Endothelial cell of umbilical vein (primary cell): ENCODE results near the gene KDM3B. TPM values are rescaled to one million over a fixed set of nuclear protein-coding genes. Genes with fewer than 3 reads are reported as not detected.

ENCODE experiments used
- BruUV-seq: library from RNA; stranded (reverse); fragments of 400-500 nt; replicated peaks from 2 replicates; lab custom pipeline; 2021; lab: Mats Ljungman, UMichigan
- CTCF ChIA-PET: fragments of 300-600, 350-600 bp; sonication (Branson Sonifier 250); formaldehyde crosslinking; loops from one replicate; lab custom pipeline; 2021; ENCODE audit warnings: antibody characterized with exemption, inconsistent platforms; lab: Charles Lee
- POLR2A ChIA-PET: fragments of 300-600, 350-600 bp; sonication (Branson Sonifier 250); formaldehyde crosslinking; loops from one replicate; lab custom pipeline; 2021; ENCODE audit warnings: antibody characterized with exemption, inconsistent platforms; lab: Charles Lee
- DNase-seq: peaks from one replicate; pipeline ENCODE4 v3.0.0-alpha.2; 2011; ENCODE audit warnings: low read depth, low spot score
- FAIRE-seq: peaks from 2 replicates; lab custom pipeline; 2011; peaks lifted over from hg19 to GRCh38; lab: Jason Lieb, UNC
- H2AFZ ChIP-seq: 2 replicates; pipeline ENCODE4 v1.6.0; 2012; ENCODE audit warnings: low read depth, low read length, control low read depth, inconsistent platforms
- H3K27ac ChIP-seq: 2 replicates; pipeline ENCODE4 v1.5.1; 2011; ENCODE audit warnings: low read depth, mild to moderate bottlenecking, control low read depth, low read length, moderate library complexity; ENCODE audit not compliant: insufficient read depth
- H3K27me3 ChIP-seq, 2 experiments: 2 replicates each; pipeline versions ENCODE4 v1.6.0 to v1.6.1; 2011; ENCODE audit warnings: low read length in 2 of 2, mixed read lengths in 1 of 2; ENCODE audit not compliant: control insufficient read depth in 2 of 2, insufficient read depth in 2 of 2
- H3K36me3 ChIP-seq, 2 experiments: 2 replicates in 1 of 2; 3 replicates in 1 of 2; pipeline ENCODE4 v1.5.1; 2011; ENCODE audit warnings: low read length in 2 of 2, mild to moderate bottlenecking in 1 of 2, moderate library complexity in 1 of 2; ENCODE audit not compliant: control insufficient read depth in 2 of 2, insufficient read depth in 2 of 2; ENCODE audit errors: extremely low read depth in 1 of 2
- H3K4me1 ChIP-seq: 3 replicates; pipeline ENCODE4 v1.5.1; 2011; ENCODE audit warnings: mild to moderate bottlenecking, low read length; ENCODE audit not compliant: control insufficient read depth, insufficient read depth; ENCODE audit errors: extremely low read depth
- H3K4me2 ChIP-seq: 2 replicates; pipeline ENCODE4 v1.6.1; 2011; ENCODE audit warnings: low read length, control low read depth, mixed read lengths; ENCODE audit not compliant: insufficient read depth
- H3K4me3 ChIP-seq, 3 experiments: fragments of 200-600 bp in 1 of 3; sonication (generic), shearing (Covaris generic) in 1 of 3; replicated peaks in 1 of 3; 2 replicates each; pipeline ENCODE4 v1.5.1; 2011 to 2016; ENCODE audit warnings: control low read depth in 3 of 3, low read length in 3 of 3, mild to moderate bottlenecking in 2 of 3, inconsistent platforms in 1 of 3, low read depth in 1 of 3, moderate library complexity in 1 of 3; ENCODE audit not compliant: insufficient read depth in 1 of 3
- H3K79me2 ChIP-seq: 2 replicates; pipeline ENCODE4 v1.6.0; 2012; ENCODE audit warnings: low read length, inconsistent platforms; ENCODE audit not compliant: control insufficient read depth, insufficient read depth
- H3K9ac ChIP-seq: replicated peaks from 2 replicates; pipeline ENCODE3; 2011; ENCODE audit warnings: low read length, control low read depth; ENCODE audit not compliant: insufficient read depth; ENCODE audit errors: extremely low read depth
- H3K9me1 ChIP-seq: replicated peaks from 3 replicates; pipeline ENCODE4 v1.6.0; 2011; ENCODE audit warnings: mild to moderate bottlenecking, low read length; ENCODE audit not compliant: control insufficient read depth, insufficient read depth; ENCODE audit errors: extremely low read depth
- H3K9me3 ChIP-seq: replicated peaks from 2 replicates; pipeline ENCODE4 v1.5.1; 2012; ENCODE audit warnings: low read length, inconsistent platforms; ENCODE audit not compliant: control insufficient read depth, insufficient read depth
- H4K20me1 ChIP-seq: replicated peaks from 2 replicates; pipeline ENCODE3; 2011; ENCODE audit warnings: mild to moderate bottlenecking, low read length; ENCODE audit not compliant: control insufficient read depth, insufficient read depth; ENCODE audit errors: extremely low read depth
- EZH2 ChIP-seq: IDR thresholded peaks from 2 replicates; pipeline ENCODE4 v1.6.1; 2012; ENCODE audit warnings: borderline replicate concordance, low read depth, mild to moderate bottlenecking, moderate library complexity, low read length, inconsistent platforms; ENCODE audit not compliant: severe bottlenecking
- FOS ChIP-seq: IDR thresholded peaks from 2 replicates; pipeline ENCODE4 v1.6.1; 2011; ENCODE audit warnings: mild to moderate bottlenecking, low read length, moderate library complexity, borderline replicate concordance; ENCODE audit not compliant: insufficient read depth
- GATA2 ChIP-seq: IDR thresholded peaks from 2 replicates; pipeline ENCODE4 v1.7.0; 2011; ENCODE audit warnings: low read depth, mild to moderate bottlenecking, moderate library complexity, mixed read lengths, low read length; ENCODE audit not compliant: insufficient read length, insufficient read depth
- JUN ChIP-seq: IDR thresholded peaks from 2 replicates; pipeline ENCODE4 v1.6.1; 2011; ENCODE audit warnings: borderline replicate concordance, low read depth; ENCODE audit not compliant: insufficient read length, insufficient read depth
- MYC ChIP-seq: IDR thresholded peaks from one replicate; pipeline ENCODE4 v1.6.1; 2011; ENCODE audit warnings: mild to moderate bottlenecking, low read depth, low read length
- POLR2A ChIP-seq: IDR thresholded peaks from 2 replicates; pipeline ENCODE4 v1.6.1; 2012; ENCODE audit warnings: low read depth, mild to moderate bottlenecking, control low read depth, low read length
- POLR2AphosphoS5 ChIP-seq: IDR thresholded peaks from 2 replicates; pipeline ENCODE4 v1.6.1; 2012; ENCODE audit warnings: low read depth, mild to moderate bottlenecking, control low read depth, low read length, moderate library complexity; ENCODE audit not compliant: insufficient read depth
- dilution Hi-C: fragments of 300-500 bp; cut with MboI; formaldehyde crosslinking; loops from one replicate; pipeline ENCODE4 v1.15.0; 2019; ENCODE audit warnings: low sequenced_read_pairs; ENCODE audit not compliant: extremely low pct_ligation_motif_present
- intact Hi-C: fragments of 100-400 bp; cut with micrococcal nuclease; formaldehyde crosslinking; loops from one replicate; pipeline ENCODE4 v1.10.0; 2022
- polyA plus RNA-seq, 4 experiments: library from polyadenylated mRNA; depleted of rRNA in 3 of 4; stranded (reverse) in 3 of 4; unstranded in 1 of 4; fragments of >200 nt; gene quantifications; 2 replicates each; pipeline versions ENCODE4 v1.2.1 to v1.2.3, GENCODE V29; 2011 to 2012; ENCODE audit warnings: missing spikeins in 1 of 4
- total RNA-seq: library from RNA; stranded (reverse); gene quantifications from 2 replicates; pipeline ENCODE4 v1.2.3, GENCODE V29; 2021
- TF ChIP-seq, protein P1 (sequence below), 2 donors: IDR thresholded peaks; 1 replicate in 1 of 2; 2 replicates in 1 of 2; pipeline ENCODE4 v1.5.1; 2011; ENCODE audit warnings: low read length in 2 of 2, mild to moderate bottlenecking in 2 of 2, moderate library complexity in 2 of 2, control low read depth in 1 of 2, inconsistent platforms in 1 of 2, low read depth in 1 of 2; ENCODE audit not compliant: insufficient read depth in 1 of 2; ENCODE audit errors: extremely low read depth in 1 of 2
- TF ChIP-seq, protein P2 (sequence below): IDR thresholded peaks from 2 replicates; pipeline ENCODE4 v1.6.1; 2011; ENCODE audit not compliant: insufficient read depth, insufficient read length

Gene KDM3B
- total and polyA plus RNA-seq, 2 donors (not counting 3 experiments of a cell fraction or from before 2014, with no cell fraction given) = 19.0 to 55.7 TPM

DNA sequence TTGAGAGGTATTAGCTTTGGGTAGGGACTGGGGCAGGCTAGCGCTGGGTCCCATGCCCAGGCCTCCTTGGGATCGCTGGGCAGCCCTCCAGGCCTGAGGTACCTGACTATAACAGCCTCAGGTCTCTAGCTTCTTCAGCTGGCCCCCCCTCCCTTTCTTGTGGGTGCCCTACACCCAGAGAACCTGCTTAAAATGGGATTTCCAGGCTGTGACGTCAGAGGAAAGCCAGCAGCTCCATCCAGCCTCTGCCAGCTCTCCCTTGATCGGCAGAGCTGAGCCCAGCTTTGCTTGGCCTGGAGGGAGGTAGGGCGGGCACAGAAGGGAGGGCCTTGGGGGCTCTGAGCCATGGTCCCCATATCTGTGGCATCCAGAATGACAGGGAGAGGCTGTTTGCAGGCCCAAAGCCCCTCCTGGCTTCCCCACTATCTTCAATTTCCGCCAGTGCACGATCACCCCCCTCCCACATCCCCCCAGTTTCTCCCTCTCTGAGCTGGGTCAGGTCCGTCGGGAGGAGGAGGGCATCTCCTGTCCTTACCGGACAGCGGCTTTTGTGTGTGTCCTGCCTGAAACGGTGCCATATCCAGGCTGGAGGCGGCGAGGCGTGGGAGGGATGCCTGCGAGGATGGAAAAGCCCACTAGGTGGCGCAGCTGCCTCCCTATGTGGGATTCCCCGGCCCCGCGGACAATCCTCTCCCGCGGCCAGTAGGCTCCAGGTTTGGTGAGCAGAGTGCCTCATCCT lies 97.2 kb downstream of the KDM3B start:
- H3K4me3 ChIP-seq = no peak overlapping the region
- H3K4me1 ChIP-seq = no peaks in the 10 kb centered on the region
- dilution Hi-C loops = no loop called here
- no peaks in the 10 kb centered on the region for H3K9me1 ChIP-seq
- H3K27me3 ChIP-seq = no peaks in the 10 kb centered on the region
- no peak overlapping the region for H3K27ac ChIP-seq
- TF ChIP-seq, protein P1, sequence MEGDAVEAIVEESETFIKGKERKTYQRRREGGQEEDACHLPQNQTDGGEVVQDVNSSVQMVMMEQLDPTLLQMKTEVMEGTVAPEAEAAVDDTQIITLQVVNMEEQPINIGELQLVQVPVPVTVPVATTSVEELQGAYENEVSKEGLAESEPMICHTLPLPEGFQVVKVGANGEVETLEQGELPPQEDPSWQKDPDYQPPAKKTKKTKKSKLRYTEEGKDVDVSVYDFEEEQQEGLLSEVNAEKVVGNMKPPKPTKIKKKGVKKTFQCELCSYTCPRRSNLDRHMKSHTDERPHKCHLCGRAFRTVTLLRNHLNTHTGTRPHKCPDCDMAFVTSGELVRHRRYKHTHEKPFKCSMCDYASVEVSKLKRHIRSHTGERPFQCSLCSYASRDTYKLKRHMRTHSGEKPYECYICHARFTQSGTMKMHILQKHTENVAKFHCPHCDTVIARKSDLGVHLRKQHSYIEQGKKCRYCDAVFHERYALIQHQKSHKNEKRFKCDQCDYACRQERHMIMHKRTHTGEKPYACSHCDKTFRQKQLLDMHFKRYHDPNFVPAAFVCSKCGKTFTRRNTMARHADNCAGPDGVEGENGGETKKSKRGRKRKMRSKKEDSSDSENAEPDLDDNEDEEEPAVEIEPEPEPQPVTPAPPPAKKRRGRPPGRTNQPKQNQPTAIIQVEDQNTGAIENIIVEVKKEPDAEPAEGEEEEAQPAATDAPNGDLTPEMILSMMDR (IDR thresholded peaks at IDR 0.05; ENCODE audit: extremely low read depth in 1 of 2, insufficient read depth in 1 of 2, low read depth in 1 of 2, low read length in 2 of 2) = peak; percentile 95 to 98
- TF ChIP-seq GATA2 = no peak
- intact Hi-C loops = loop anchor here (1.0 kb wide), 3 partner anchors 15 to 99 kb away; no protein-coding TSS in a partner anchor
- no peaks in the 10 kb centered on the region for H4K20me1 ChIP-seq
- POLR2A ChIA-PET = no interaction called here
- DNase-seq = peak; percentile 80
- peak overlapping the region; percentile 84 for H2AFZ ChIP-seq
- CTCF ChIA-PET = interaction anchor here (0.8 to 9.4 kb wide), 16 partner anchors 8 to 98 kb away, joined by 3 to 207 read pairs (median 4); partner anchors contain the start of genes EGR1 and REEP2
- H3K79me2 ChIP-seq = no peaks in the 10 kb centered on the region
- BruUV-seq = no TSS peak
- H3K9ac ChIP-seq = no peak overlapping the region
- no peaks in the 10 kb centered on the region for H3K9me3 ChIP-seq
- no peak overlapping the region for H3K4me2 ChIP-seq
- no peaks in the 10 kb centered on the region for H3K36me3 ChIP-seq
- peak; percentile 96 for FAIRE-seq

DNA sequence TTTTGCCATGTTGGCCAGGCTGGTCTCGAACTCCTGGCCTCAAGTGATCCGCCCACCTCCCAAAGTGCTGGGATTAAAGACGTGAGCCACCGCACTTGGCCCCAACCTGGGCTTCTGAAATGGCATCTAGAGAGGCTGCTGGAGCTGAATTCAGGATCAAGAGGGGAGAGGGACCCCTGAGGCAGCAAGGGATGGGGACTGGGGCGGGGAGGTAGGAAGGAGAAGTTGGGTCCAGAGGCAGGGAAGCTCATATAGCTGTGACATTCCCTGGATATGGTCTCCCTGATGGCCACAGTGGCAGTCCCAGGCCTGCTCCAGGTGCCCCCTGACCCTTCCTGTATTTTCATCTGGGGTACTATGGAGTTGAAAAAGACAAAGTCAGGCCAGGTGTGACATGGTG lies 98.5 kb downstream of the KDM3B start:
- Histone ChIP-seq H3K4me1 (no peaks in the 10 kb centered on the region), H2AFZ (no peak overlapping the region), H3K9me3 (no peaks in the 10 kb centered on the region), H3K4me3 (no peak overlapping the region), H3K27ac (no peak overlapping the region), H4K20me1 (no peaks in the 10 kb centered on the region), H3K9me1 (no peaks in the 10 kb centered on the region), H3K27me3 (no peaks in the 10 kb centered on the region), H3K9ac (no peak overlapping the region), H3K4me2 (no peak overlapping the region), H3K79me2 (no peaks in the 10 kb centered on the region), H3K36me3 (no peaks in the 10 kb centered on the region)
- FAIRE-seq (no peak), DNase-seq (no peak)
- intact Hi-C loops (loop anchor here (1.0 kb wide), 3 partner anchors 13 to 97 kb away; no protein-coding TSS in a partner anchor), dilution Hi-C loops (no loop called here)
- no TSS peak for BruUV-seq
- TF ChIP-seq EZH2 (no peak), POLR2A (no peak), JUN (no peak), POLR2AphosphoS5 (no peak), GATA2 (no peak), MYC (no peak), FOS (no peak)
- TF ChIP-seq, protein P2, sequence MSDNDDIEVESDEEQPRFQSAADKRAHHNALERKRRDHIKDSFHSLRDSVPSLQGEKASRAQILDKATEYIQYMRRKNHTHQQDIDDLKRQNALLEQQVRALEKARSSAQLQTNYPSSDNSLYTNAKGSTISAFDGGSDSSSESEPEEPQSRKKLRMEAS = no peak
- TF ChIP-seq, protein P1 (IDR thresholded peaks at IDR 0.05; ENCODE audit: extremely low read depth in 1 of 2, insufficient read depth in 1 of 2, low read depth in 1 of 2, low read length in 2 of 2) = no peak
- ChIA-PET CTCF (interaction anchor here (0.6 to 9.4 kb wide), 9 partner anchors 11 to 954 kb away, joined by 3 to 207 read pairs (median 6); partner anchors contain the start of gene EGR1), POLR2A (no interaction called here)
